ENCODE measurements around the gene MAP7D2.
A peak's percentile ranks its signal among the peaks of the same experiment; 100 is the strongest.

Gene MAP7D2

GRCh38 chrX:20116087-20116576, 575 bp downstream of the MAP7D2 start:
- Histone ChIP-seq H3K4me1 (ENCODE audit: control extremely low read depth in 1 of 4, control insufficient read depth in 4 of 4, insufficient read depth in 4 of 4, low read length in 3 of 4) (peaks cover 0 to 22% (median 11%) of the 10 kb centered on the region in 4 experiments), H3K27ac (ENCODE audit: insufficient read depth in 1 of 2, low read depth in 1 of 2, low read length in 2 of 2, poor library complexity in 1 of 2, severe bottlenecking in 2 of 2) (no peak overlapping the region), H3K36me3 (ENCODE audit: control insufficient read depth in 4 of 4, insufficient read depth in 4 of 4, low read length in 3 of 4) (no peaks in the 10 kb centered on the region), H3K9me3 (ENCODE audit: control extremely low read depth in 1 of 5, control insufficient read depth in 4 of 5, insufficient read depth in 2 of 5, low read depth in 1 of 5, low read length in 4 of 5) (peaks cover 0 to 12% (median 0%) of the 10 kb centered on the region in 5 experiments), H3K27me3 (replicated peaks in 2 of 5; ENCODE audit: control insufficient read depth in 4 of 5, insufficient read depth in 5 of 5, low read length in 4 of 5) (peaks cover 0 to 54% (median 8%) of the 10 kb centered on the region in 5 experiments), H3K4me3 (ENCODE audit: control insufficient read depth in 1 of 7, extremely low read depth in 1 of 7, insufficient read depth in 4 of 7, low read depth in 2 of 7, low read length in 6 of 7) (peak overlapping the region in 6 of 7 experiments; percentile 32 to 64 (median 46))
- CTCF ChIA-PET: no interaction called here
- DNase-seq: peak in 1 of 3 donors; percentile 26
- WGBS (ENCODE audit: insufficient coverage): 19% methylated on average over 34 of the region's 47 CpGs
- POLR2A ChIA-PET: no interaction called here

GRCh38 chrX:20112022-20112774, 4.5 kb downstream of the MAP7D2 start:
- peaks cover 0 to 42% (median 4%) of the 10 kb centered on the region in 5 experiments for H3K27me3 ChIP-seq (replicated peaks in 2 of 5; ENCODE audit: control insufficient read depth in 4 of 5, insufficient read depth in 5 of 5, low read length in 4 of 5)
- DNase-seq: no peak
- WGBS (ENCODE audit: insufficient coverage): 94% methylated on average over 9 of the region's 14 CpGs
- POLR2A ChIA-PET: no interaction called here
- H3K4me1 ChIP-seq (ENCODE audit: control extremely low read depth in 1 of 4, control insufficient read depth in 4 of 4, insufficient read depth in 4 of 4, low read length in 3 of 4): peaks cover 0 to 22% (median 11%) of the 10 kb centered on the region in 4 experiments
- H3K9me3 ChIP-seq (ENCODE audit: control extremely low read depth in 1 of 5, control insufficient read depth in 4 of 5, insufficient read depth in 2 of 5, low read depth in 1 of 5, low read length in 4 of 5): peaks cover 0 to 8% (median 0%) of the 10 kb centered on the region in 5 experiments
- no peak overlapping the region for H3K27ac ChIP-seq (ENCODE audit: insufficient read depth in 1 of 2, low read depth in 1 of 2, low read length in 2 of 2, poor library complexity in 1 of 2, severe bottlenecking in 2 of 2)
- no peak overlapping the region for H3K4me3 ChIP-seq (ENCODE audit: control insufficient read depth in 1 of 7, extremely low read depth in 1 of 7, insufficient read depth in 4 of 7, low read depth in 2 of 7, low read length in 6 of 7)
- no peaks in the 10 kb centered on the region for H3K36me3 ChIP-seq (ENCODE audit: control insufficient read depth in 4 of 4, insufficient read depth in 4 of 4, low read length in 3 of 4)
- CTCF ChIA-PET: no interaction called here

DNA sequence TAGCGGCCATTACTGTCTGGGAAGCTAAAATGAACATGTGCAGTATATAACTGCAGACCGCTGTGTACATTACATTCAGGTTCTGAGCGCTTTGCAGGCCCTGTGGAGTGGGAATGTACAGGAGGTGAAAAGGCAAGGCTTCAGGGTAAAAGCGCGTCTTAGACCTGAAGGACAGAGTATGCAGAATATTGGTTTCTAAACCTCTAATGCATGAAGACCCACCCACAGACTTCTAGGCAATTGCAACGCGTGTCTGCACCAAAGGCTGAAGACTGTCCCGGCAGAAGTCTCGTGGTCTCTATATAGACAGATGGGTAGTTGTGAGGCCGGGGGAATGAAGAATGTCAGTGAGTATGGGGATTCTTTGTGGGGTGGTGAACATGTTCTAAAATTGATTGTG, 5.4 kb downstream of the MAP7D2 start:
- Histone ChIP-seq H3K36me3 (ENCODE audit: control insufficient read depth in 4 of 4, insufficient read depth in 4 of 4, low read length in 3 of 4) (no peaks in the 10 kb centered on the region), H3K27ac (ENCODE audit: insufficient read depth in 1 of 2, low read depth in 1 of 2, low read length in 2 of 2, poor library complexity in 1 of 2, severe bottlenecking in 2 of 2) (no peak overlapping the region), H3K9me3 (ENCODE audit: control extremely low read depth in 1 of 5, control insufficient read depth in 4 of 5, insufficient read depth in 2 of 5, low read depth in 1 of 5, low read length in 4 of 5) (no peaks in the 10 kb centered on the region), H3K27me3 (replicated peaks in 2 of 5; ENCODE audit: control insufficient read depth in 4 of 5, insufficient read depth in 5 of 5, low read length in 4 of 5) (peaks cover 0 to 39% (median 0%) of the 10 kb centered on the region in 5 experiments), H3K4me1 (ENCODE audit: control extremely low read depth in 1 of 4, control insufficient read depth in 4 of 4, insufficient read depth in 4 of 4, low read length in 3 of 4) (peaks cover 0 to 13% (median 7%) of the 10 kb centered on the region in 4 experiments), H3K4me3 (ENCODE audit: control insufficient read depth in 1 of 7, extremely low read depth in 1 of 7, insufficient read depth in 4 of 7, low read depth in 2 of 7, low read length in 6 of 7) (no peak overlapping the region)
- DNase-seq: no peak
- ChIA-PET CTCF (no interaction called here), POLR2A (no interaction called here)
- 93% methylated on average over 8 of the region's 10 CpGs for WGBS (ENCODE audit: insufficient coverage)

- Histone ChIP-seq H3K27me3 (replicated peaks in 2 of 5; ENCODE audit: control insufficient read depth in 4 of 5, insufficient read depth in 5 of 5, low read length in 4 of 5) (peaks cover 0 to 22% (median 0%) of the 10 kb centered on the region in 5 experiments), H3K27ac (ENCODE audit: insufficient read depth in 1 of 2, low read depth in 1 of 2, low read length in 2 of 2, poor library complexity in 1 of 2, severe bottlenecking in 2 of 2) (no peak overlapping the region), H3K9me3 (ENCODE audit: control extremely low read depth in 1 of 5, control insufficient read depth in 4 of 5, insufficient read depth in 2 of 5, low read depth in 1 of 5, low read length in 4 of 5) (no peaks in the 10 kb centered on the region), H3K4me1 (ENCODE audit: control extremely low read depth in 1 of 4, control insufficient read depth in 4 of 4, insufficient read depth in 4 of 4, low read length in 3 of 4) (no peaks in the 10 kb centered on the region), H3K4me3 (ENCODE audit: control insufficient read depth in 1 of 7, extremely low read depth in 1 of 7, insufficient read depth in 4 of 7, low read depth in 2 of 7, low read length in 6 of 7) (no peak overlapping the region), H3K36me3 (ENCODE audit: control insufficient read depth in 4 of 4, insufficient read depth in 4 of 4, low read length in 3 of 4) (no peaks in the 10 kb centered on the region)
- DNase-seq: no peak
- ChIA-PET POLR2A (no interaction called here), CTCF (interaction anchor here (1.0 to 1.1 kb wide), 2 partner anchors 16 to 39 kb away, joined by 3 to 4 read pairs; no protein-coding TSS in a partner anchor)
- WGBS (ENCODE audit: insufficient coverage): 100% methylated on average over 1 of the region's 2 CpGs
These were observed 14.6 kb downstream of the MAP7D2 start for GRCh38 chrX:20101934-20102581.

- WGBS (ENCODE audit: insufficient coverage): 83% methylated on average over 3 of the region's 3 CpGs
- Histone ChIP-seq H3K4me1 (ENCODE audit: control extremely low read depth in 1 of 4, control insufficient read depth in 4 of 4, insufficient read depth in 4 of 4, low read length in 3 of 4) (no peaks in the 10 kb centered on the region), H3K4me3 (ENCODE audit: control insufficient read depth in 1 of 7, extremely low read depth in 1 of 7, insufficient read depth in 4 of 7, low read depth in 2 of 7, low read length in 6 of 7) (no peak overlapping the region), H3K27me3 (replicated peaks in 2 of 5; ENCODE audit: control insufficient read depth in 4 of 5, insufficient read depth in 5 of 5, low read length in 4 of 5) (peaks cover 0 to 19% (median 0%) of the 10 kb centered on the region in 5 experiments), H3K27ac (ENCODE audit: insufficient read depth in 1 of 2, low read depth in 1 of 2, low read length in 2 of 2, poor library complexity in 1 of 2, severe bottlenecking in 2 of 2) (no peak overlapping the region), H3K9me3 (ENCODE audit: control extremely low read depth in 1 of 5, control insufficient read depth in 4 of 5, insufficient read depth in 2 of 5, low read depth in 1 of 5, low read length in 4 of 5) (peaks cover 0 to 1% (median 0%) of the 10 kb centered on the region in 5 experiments), H3K36me3 (ENCODE audit: control insufficient read depth in 4 of 4, insufficient read depth in 4 of 4, low read length in 3 of 4) (no peaks in the 10 kb centered on the region)
- POLR2A ChIA-PET: interaction anchor here (0.6 kb wide), 1 partner anchor 29 kb away, joined by 3 read pairs; no protein-coding TSS in a partner anchor
- no peak for DNase-seq
- CTCF ChIA-PET: no interaction called here
These were observed 25.2 kb downstream of the MAP7D2 start for GRCh38 chrX:20091499-20091898.

DNA sequence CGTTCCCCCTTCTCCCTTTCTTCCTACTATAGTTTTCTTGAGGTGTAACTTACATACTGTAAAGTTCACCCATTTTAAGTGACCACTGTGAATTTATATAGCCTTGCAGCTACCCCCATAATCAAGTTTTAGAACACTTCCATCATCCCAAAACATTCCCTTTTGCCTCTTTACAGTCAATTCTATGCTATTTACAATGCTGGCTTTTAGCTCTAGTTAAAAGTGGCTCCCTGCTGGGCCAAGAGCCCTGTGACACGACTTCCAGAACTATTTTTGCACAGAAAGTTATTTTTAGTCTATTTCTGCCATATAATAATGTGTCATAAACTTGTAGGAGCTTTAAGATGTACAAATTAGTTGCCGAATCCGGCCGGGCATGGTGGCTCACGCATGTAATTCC, 26.9 kb downstream of the MAP7D2 start:
- no peak for DNase-seq
- H3K9me3 ChIP-seq (ENCODE audit: control extremely low read depth in 1 of 5, control insufficient read depth in 4 of 5, insufficient read depth in 2 of 5, low read depth in 1 of 5, low read length in 4 of 5): peaks cover 0 to 1% (median 0%) of the 10 kb centered on the region in 5 experiments
- CTCF ChIA-PET: no interaction called here
- H3K27ac ChIP-seq (ENCODE audit: insufficient read depth in 1 of 2, low read depth in 1 of 2, low read length in 2 of 2, poor library complexity in 1 of 2, severe bottlenecking in 2 of 2): no peak overlapping the region
- POLR2A ChIA-PET: no interaction called here
- no peaks in the 10 kb centered on the region for H3K36me3 ChIP-seq (ENCODE audit: control insufficient read depth in 4 of 4, insufficient read depth in 4 of 4, low read length in 3 of 4)
- H3K4me1 ChIP-seq (ENCODE audit: control extremely low read depth in 1 of 4, control insufficient read depth in 4 of 4, insufficient read depth in 4 of 4, low read length in 3 of 4): no peaks in the 10 kb centered on the region
- WGBS (ENCODE audit: insufficient coverage): 100% methylated on average over 1 of the region's 6 CpGs
- H3K27me3 ChIP-seq (replicated peaks in 2 of 5; ENCODE audit: control insufficient read depth in 4 of 5, insufficient read depth in 5 of 5, low read length in 4 of 5): peaks cover 0 to 25% (median 0%) of the 10 kb centered on the region in 5 experiments
- H3K4me3 ChIP-seq (ENCODE audit: control insufficient read depth in 1 of 7, extremely low read depth in 1 of 7, insufficient read depth in 4 of 7, low read depth in 2 of 7, low read length in 6 of 7): no peak overlapping the region

DNA sequence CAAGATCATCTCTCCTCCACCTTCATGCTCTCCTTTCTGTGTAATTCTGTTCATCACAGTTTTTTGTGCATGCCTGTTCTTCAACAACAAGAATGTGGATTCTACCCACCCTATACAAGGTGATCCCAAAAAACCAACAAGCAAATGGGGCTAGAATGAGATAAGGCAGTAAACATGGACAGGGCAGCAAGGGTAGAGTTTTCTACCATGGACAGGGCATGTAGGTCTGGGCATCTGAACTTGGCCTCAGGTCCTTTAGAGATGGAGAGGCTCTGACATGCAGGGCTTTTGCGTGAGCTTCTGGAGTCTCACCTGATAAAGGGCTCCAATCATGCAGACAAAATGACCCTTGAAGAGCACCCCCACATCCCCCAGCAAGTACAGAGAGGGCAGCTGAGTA, 36.4 kb downstream of the MAP7D2 start:
- no peak for DNase-seq
- H3K27me3 ChIP-seq (replicated peaks in 2 of 5; ENCODE audit: control insufficient read depth in 4 of 5, insufficient read depth in 5 of 5, low read length in 4 of 5): peaks cover 0 to 15% (median 0%) of the 10 kb centered on the region in 5 experiments
- ChIA-PET POLR2A (no interaction called here), CTCF (interaction anchor here (0.7 to 1.6 kb wide), 4 partner anchors 10 to 175 kb away, joined by 3 to 4 read pairs (median 3); no protein-coding TSS in a partner anchor)
- no peaks in the 10 kb centered on the region for H3K9me3 ChIP-seq (ENCODE audit: control extremely low read depth in 1 of 5, control insufficient read depth in 4 of 5, insufficient read depth in 2 of 5, low read depth in 1 of 5, low read length in 4 of 5)
- H3K4me3 ChIP-seq (ENCODE audit: control insufficient read depth in 1 of 7, extremely low read depth in 1 of 7, insufficient read depth in 4 of 7, low read depth in 2 of 7, low read length in 6 of 7): no peak overlapping the region
- WGBS (ENCODE audit: insufficient coverage): 100% methylated on average over 1 of the region's 1 CpG
- no peak overlapping the region for H3K27ac ChIP-seq (ENCODE audit: insufficient read depth in 1 of 2, low read depth in 1 of 2, low read length in 2 of 2, poor library complexity in 1 of 2, severe bottlenecking in 2 of 2)
- no peaks in the 10 kb centered on the region for H3K36me3 ChIP-seq (ENCODE audit: control insufficient read depth in 4 of 4, insufficient read depth in 4 of 4, low read length in 3 of 4)
- H3K4me1 ChIP-seq (ENCODE audit: control extremely low read depth in 1 of 4, control insufficient read depth in 4 of 4, insufficient read depth in 4 of 4, low read length in 3 of 4): no peaks in the 10 kb centered on the region
